Large intestine (tissue), 3 donors: Measurements from ENCODE around the gene RAB9A. TPM values are rescaled to one million over a fixed set of nuclear protein-coding genes. Genes with fewer than 3 reads are reported as not detected.

ENCODE experiments used
- DNase-seq, 2 donors: peaks; one replicate each; pipeline versions ENCODE4 v3.0.0 to v3.0.0-alpha.2; 2013
- H3K27ac ChIP-seq: one replicate; pipeline ENCODE4 v1.5.1; 2013; ENCODE audit warnings: low read length
- H3K27me3 ChIP-seq: 2 replicates; pipeline ENCODE4 v1.6.1; 2013; ENCODE audit warnings: low read length; ENCODE audit not compliant: control insufficient read depth, insufficient read depth
- H3K36me3 ChIP-seq: 2 replicates; pipeline ENCODE4 v1.6.1; 2013; ENCODE audit warnings: low read length; ENCODE audit not compliant: control insufficient read depth, insufficient read depth
- H3K4me1 ChIP-seq: one replicate; pipeline ENCODE4 v1.6.1; 2013; ENCODE audit warnings: low read length; ENCODE audit not compliant: control insufficient read depth, insufficient read depth
- H3K4me3 ChIP-seq: one replicate; pipeline ENCODE4 v1.5.1; 2013; ENCODE audit warnings: low read length
- H3K9me3 ChIP-seq: one replicate; pipeline ENCODE4 v1.6.1; 2013; ENCODE audit warnings: mild to moderate bottlenecking, low read depth, low read length, moderate library complexity; ENCODE audit not compliant: control insufficient read depth
- WGBS: methylation state at CpG from one replicate; pipeline ENCODE4 v1.1.5; 2013; ENCODE audit warnings: low lambda C conversion rate; ENCODE audit not compliant: insufficient coverage; 5-methylcytosine and 5-hydroxymethylcytosine counted together
- polyA plus RNA-seq: library from polyadenylated mRNA; unstranded; fragments of 120-200 nt; gene quantifications from one replicate; pipeline ENCODE4 v1.2.1, GENCODE V29; 2013

RAB9A gene
- polyA plus RNA-seq, 1 donor = 22.6 TPM

DNA sequence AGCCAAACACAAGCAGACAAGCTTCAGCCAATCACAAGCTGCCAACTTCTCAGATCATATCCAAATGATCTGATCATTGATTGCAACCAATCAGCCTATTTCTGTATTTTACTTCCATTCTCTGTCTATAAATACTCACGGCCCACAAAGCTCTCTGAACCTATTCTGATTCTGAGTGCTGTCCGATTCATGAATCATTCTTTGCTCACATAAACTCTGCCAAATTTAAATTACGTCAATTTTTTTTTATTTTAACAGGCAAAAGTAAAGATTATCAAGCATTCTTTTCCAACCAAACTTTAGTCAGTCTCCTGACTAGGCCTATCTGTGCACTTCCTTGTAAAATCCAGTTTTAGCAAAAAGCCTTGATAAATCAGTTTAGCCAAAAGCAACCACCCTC is 37.8 kb upstream of the RAB9A start:
- Histone ChIP-seq H3K36me3 (peaks cover 6% of the 10 kb centered on the region), H3K4me1 (peaks cover 5% of the 10 kb centered on the region), H3K27me3 (no peaks in the 10 kb centered on the region), H3K27ac (no peak overlapping the region), H3K4me3 (no peak overlapping the region), H3K9me3 (no peaks in the 10 kb centered on the region)
- no peak for DNase-seq
- 93% methylated on average over 2 of the region's 3 CpGs for WGBS

DNA sequence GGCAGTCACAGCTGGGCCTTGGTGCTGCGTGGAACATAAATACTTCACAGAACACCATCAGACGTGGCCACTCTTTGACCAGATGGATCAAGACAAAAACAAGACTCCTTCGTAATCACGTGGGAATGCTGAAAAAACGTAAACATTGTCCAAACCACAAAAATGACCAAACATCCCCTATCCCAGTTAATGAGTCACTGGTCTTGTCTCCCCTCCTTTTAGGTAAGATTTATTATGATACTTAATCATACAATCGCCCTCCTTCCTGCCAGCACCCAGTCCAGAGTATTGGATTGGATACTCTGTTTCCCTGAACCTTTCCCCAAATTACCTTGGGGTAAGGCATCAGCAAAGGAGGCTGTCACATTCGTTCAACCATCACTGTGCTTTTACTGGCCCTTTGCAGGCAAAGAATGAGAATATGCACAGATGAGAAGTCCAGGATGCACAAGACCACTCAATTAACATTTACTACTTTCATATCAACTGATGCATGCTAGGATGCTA is 36.6 kb upstream of the RAB9A start:
- DNase-seq = no peak
- Histone ChIP-seq H3K27ac (peak overlapping the region; percentile 75), H3K36me3 (peaks cover 6% of the 10 kb centered on the region), H3K27me3 (no peaks in the 10 kb centered on the region), H3K4me3 (peak overlapping the region; percentile 68), H3K4me1 (peaks cover 3% of the 10 kb centered on the region), H3K9me3 (no peaks in the 10 kb centered on the region)
- no CpG with 5 or more reads among the region's 7 CpGs for WGBS

DNA sequence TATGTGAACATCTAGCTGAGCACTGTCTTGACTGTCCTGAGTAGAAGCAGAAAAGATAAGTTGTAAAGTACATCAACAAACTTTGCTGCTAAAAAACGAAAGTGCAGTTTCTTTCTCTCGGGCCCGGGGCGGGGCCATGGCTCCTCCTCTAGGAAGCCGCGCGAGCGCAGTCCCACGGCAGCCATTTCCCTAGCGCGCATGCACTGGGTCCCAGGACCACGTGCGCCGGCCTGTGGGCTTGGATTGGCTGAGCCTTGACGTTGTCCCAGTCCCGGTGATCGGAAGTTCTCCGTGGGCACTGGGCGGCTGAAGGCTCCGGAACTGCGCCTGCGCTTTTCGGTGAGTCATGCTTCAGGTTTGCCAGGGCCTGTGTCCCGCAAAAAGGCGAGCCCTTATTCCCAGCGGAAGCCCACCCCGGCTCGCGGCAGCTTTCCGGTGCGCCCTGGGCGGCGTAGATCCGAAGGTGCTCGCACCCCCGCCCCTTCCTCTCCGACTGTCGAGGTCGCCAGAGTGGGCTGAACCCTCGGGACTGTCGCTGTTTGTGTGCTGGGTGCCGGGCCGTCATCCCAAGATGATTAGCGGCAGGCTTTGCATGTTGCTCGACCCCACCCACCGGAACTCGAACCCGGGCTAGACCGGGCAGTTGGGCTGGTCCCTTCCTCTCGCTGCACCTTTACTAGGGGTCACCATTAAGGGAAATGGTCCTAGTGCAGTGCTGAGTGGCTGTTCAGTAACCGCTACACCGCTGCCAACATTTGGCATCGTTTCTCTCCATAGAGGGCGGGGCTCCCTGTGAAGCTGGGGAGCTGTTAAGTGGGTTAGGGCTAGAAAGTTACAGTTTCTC is 35.9 kb upstream of the RAB9A start, which contains the start of gene TCEANC:
TSS of gene TCEANC (plus strand) at position 292 of the 844 bp plus-strand sequence. CDS start 9,368 bp downstream, outside the sequence.
- DNase-seq = peak; percentile 96 to 97
- Histone ChIP-seq H3K9me3 (no peaks in the 10 kb centered on the region), H3K27ac (peak within 1 kb of the TSS; percentile 97), H3K4me1 (peaks cover 3% of the 10 kb centered on the region), H3K36me3 (peaks cover 6% of the 10 kb centered on the region), H3K27me3 (no peaks in the 10 kb centered on the region), H3K4me3 (peak within 1 kb of the TSS; percentile 68)
- no CpG with 5 or more reads among the region's 54 CpGs for WGBS

DNA sequence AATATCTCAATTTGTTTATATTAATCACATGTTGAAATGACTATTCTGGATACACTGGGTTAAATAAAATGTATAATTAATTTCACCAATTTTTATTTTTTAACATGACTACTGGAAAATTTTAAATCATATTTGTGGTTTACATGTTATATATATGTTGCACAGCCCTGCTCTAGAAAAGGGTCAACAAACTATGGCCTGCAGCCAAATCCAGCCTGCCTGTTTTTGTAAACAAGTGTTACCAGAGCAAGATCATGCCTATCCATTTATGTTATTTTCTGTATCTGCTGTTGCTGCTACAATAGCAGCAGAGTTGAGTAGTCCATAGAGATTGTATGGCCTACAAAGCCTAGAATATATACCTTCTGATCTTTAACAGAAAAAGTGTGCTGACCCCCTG is 34.8 kb upstream of the RAB9A start:
- H3K4me1 ChIP-seq = peaks cover 3% of the 10 kb centered on the region
- no peaks in the 10 kb centered on the region for H3K27me3 ChIP-seq
- H3K36me3 ChIP-seq = peaks cover 6% of the 10 kb centered on the region
- no peaks in the 10 kb centered on the region for H3K9me3 ChIP-seq
- H3K27ac ChIP-seq = peak overlapping the region; percentile 97
- no peak for DNase-seq
- no peak overlapping the region for H3K4me3 ChIP-seq

DNA sequence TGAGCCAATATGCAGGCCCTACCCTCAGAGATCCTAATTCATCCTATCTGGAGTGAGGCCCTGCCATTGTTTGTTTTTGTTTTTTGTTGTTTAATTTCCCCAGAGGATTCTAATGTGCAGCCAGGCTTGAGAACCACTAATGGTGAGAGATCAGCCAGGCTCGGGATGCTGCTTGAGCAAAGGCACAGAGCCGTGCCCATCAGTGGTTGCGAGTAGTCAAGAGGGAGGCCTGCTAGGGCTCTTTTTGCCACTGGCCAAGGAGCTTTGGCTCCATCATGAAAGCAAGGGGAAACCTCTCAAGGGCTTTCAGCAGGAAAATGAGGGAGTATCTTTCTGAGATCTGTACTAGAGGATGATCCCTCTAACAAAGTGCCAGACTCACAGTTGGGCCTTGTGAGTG is 33.3 kb upstream of the RAB9A start:
- Histone ChIP-seq H3K4me3 (no peak overlapping the region), H3K4me1 (peaks cover 3% of the 10 kb centered on the region), H3K27me3 (no peaks in the 10 kb centered on the region), H3K27ac (no peak overlapping the region), H3K9me3 (no peaks in the 10 kb centered on the region), H3K36me3 (peaks cover 6% of the 10 kb centered on the region)
- DNase-seq = no peak
- WGBS = no CpG with 5 or more reads among the region's 3 CpGs

DNA sequence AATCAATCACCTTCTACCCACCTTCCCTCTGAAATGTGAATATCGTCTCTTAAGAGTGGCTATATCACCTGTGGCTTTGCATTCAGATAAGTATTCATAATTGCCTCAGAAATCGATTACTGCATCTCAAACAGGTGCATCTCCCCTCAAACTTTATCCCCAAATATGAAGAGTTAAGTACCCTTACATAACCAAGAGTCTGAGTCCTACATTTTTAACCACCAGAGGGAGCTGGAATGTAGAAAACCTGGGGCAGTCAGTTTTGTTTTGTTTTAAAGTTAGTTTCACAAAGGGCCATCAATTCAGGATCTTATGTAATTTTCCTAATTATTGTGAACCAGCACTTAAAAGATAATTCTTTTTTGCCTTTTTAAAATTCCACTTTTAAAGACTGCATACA is 30.3 kb upstream of the RAB9A start:
- no peak overlapping the region for H3K4me3 ChIP-seq
- H3K4me1 ChIP-seq = no peaks in the 10 kb centered on the region
- no peaks in the 10 kb centered on the region for H3K27me3 ChIP-seq
- no peak overlapping the region for H3K27ac ChIP-seq
- peaks cover 6% of the 10 kb centered on the region for H3K36me3 ChIP-seq
- peak; percentile 22 for DNase-seq
- H3K9me3 ChIP-seq = no peaks in the 10 kb centered on the region
- no CpG with 5 or more reads among the region's 2 CpGs for WGBS

DNA sequence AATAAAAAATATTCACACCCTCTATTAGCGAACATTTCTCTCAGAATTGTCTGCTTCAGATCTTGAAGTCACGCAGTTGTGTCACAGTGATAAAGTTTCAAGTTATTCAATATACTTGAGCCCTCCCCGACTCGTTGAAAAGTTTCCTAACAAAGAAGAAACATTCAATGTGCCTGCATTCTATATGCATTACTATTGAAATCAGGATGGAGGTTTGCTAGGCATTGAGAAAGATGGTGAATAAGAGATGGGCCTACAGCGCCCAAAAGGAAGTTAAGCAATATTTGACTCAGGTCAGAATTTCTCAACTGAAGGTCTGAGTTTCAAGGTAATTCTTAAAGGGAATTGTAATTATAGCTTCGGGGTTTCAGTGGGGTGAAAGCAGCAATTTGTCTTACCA is 29.9 kb upstream of the RAB9A start:
- Histone ChIP-seq H3K9me3 (no peaks in the 10 kb centered on the region), H3K4me3 (no peak overlapping the region), H3K27me3 (no peaks in the 10 kb centered on the region), H3K4me1 (no peaks in the 10 kb centered on the region), H3K36me3 (peaks cover 6% of the 10 kb centered on the region), H3K27ac (no peak overlapping the region)
- no CpG with 5 or more reads among the region's 6 CpGs for WGBS
- DNase-seq = no peak

DNA sequence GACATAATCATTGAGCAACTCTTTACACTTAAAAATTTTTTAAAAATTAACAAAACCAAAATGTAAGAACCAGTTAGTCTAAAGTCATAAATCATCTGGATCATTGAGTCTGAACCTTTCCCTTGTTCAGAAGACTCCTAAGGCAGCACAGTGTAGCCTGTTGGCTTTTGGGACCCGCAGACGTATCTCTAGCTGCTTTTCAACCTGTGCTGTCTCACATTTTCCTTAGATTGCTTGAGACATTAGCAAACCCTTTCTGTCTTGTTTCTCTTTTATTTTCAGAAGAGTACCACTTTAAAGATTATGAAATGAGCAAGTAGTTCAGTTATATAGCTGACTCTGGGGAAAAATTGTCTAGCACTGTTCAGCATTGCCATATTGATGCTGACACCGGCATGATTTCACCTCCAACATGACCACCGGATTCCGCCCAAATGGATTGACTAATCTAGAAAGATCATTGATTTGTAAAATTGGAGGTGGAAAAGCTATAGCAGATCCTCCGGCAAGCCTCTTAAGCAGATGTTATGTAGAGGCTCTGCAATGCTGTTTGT is 27.1 kb upstream of the RAB9A start:
- Histone ChIP-seq H3K27ac (no peak overlapping the region), H3K36me3 (no peaks in the 10 kb centered on the region), H3K4me3 (no peak overlapping the region), H3K27me3 (no peaks in the 10 kb centered on the region), H3K4me1 (no peaks in the 10 kb centered on the region), H3K9me3 (no peaks in the 10 kb centered on the region)
- no peak for DNase-seq
- no CpG with 5 or more reads among the region's 6 CpGs for WGBS

DNA sequence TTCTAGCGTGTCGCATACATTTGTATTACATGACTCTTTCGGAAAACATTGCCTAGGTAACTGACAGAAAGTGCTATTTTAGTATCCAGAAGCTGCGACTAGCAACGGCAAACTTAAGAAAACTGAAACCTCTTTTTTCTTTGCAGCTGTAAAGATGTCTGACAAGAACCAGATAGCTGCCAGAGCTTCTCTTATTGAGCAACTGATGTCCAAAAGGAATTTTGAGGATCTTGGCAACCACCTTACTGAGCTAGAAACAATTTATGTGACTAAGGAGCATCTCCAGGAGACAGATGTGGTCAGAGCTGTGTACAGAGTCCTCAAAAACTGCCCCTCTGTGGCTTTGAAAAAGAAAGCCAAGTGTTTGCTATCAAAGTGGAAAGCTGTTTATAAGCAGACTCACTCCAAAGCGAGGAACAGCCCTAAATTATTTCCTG is 26.6 kb upstream of the RAB9A start:
- no CpG with 5 or more reads among the region's 6 CpGs for WGBS
- no peaks in the 10 kb centered on the region for H3K27me3 ChIP-seq
- H3K4me1 ChIP-seq = no peaks in the 10 kb centered on the region
- no peak overlapping the region for H3K4me3 ChIP-seq
- peak in 1 of 2 donors; percentile 4 for DNase-seq
- peak overlapping the region; percentile 17 for H3K27ac ChIP-seq
- no peaks in the 10 kb centered on the region for H3K36me3 ChIP-seq
- no peaks in the 10 kb centered on the region for H3K9me3 ChIP-seq

DNA sequence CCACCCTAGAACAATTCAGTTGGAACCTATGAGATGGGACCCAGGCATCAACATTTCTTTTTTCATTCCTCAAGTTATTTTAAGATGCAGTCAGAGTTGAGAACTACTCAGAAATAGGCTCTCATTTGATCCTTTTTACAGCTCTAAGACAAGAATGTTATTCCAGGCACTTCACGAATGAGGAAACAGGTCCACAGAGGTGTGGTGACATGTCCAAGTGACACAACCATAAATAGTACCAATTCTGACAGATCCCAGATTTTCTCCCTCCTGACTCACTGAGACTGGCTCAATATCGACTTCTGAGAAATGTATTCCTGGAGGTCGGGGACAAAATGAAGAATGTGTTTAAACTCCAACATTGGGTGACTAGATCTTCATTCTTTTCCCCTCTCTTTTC is 24.9 kb upstream of the RAB9A start:
- H3K27me3 ChIP-seq = no peaks in the 10 kb centered on the region
- no CpG with 5 or more reads among the region's 3 CpGs for WGBS
- no peaks in the 10 kb centered on the region for H3K9me3 ChIP-seq
- H3K27ac ChIP-seq = no peak overlapping the region
- DNase-seq = no peak
- H3K36me3 ChIP-seq = no peaks in the 10 kb centered on the region
- H3K4me1 ChIP-seq = no peaks in the 10 kb centered on the region
- no peak overlapping the region for H3K4me3 ChIP-seq
